Epidermal melanocyte (primary cell): ENCODE measurements around the gene CNOT6.
"Not testable (repeated sequence)": the region's sequence is repeated elsewhere in the genome, so short reads cannot be mapped to it uniquely, and the experiment has no call there.

Experiments
- DNase-seq: peaks from one replicate; pipeline ENCODE4 v3.0.0; 2011; ENCODE audit warnings: low spot score; ENCODE audit not compliant: insufficient read length

Gene CNOT6

GRCh38 chr5:180470966-180471582 is 23.1 kb upstream of the CNOT6 start:
- DNase-seq = peak; percentile 86

- no peak for DNase-seq
Measured at GRCh38 chr5:180471866-180472265, 22.3 kb upstream of the CNOT6 start.

GRCh38 chr5:180472269-180472668 is 21.9 kb upstream of the CNOT6 start:
- DNase-seq = no peak

- DNase-seq = not testable (repeated sequence)
Measured at GRCh38 chr5:180473386-180473785, 20.8 kb upstream of the CNOT6 start.

GRCh38 chr5:180474569-180474968 is 19.6 kb upstream of the CNOT6 start:
- no peak for DNase-seq

- DNase-seq = not testable (repeated sequence)
Measured at GRCh38 chr5:180475969-180476524, 18.1 kb upstream of the CNOT6 start.

- no peak for DNase-seq
Measured at GRCh38 chr5:180484813-180485212, 9.4 kb upstream of the CNOT6 start.

- no peak for DNase-seq
Measured at GRCh38 chr5:180486636-180487149, 7.5 kb upstream of the CNOT6 start.

GRCh38 chr5:180487556-180487955 is 6.6 kb upstream of the CNOT6 start:
- no peak for DNase-seq

- DNase-seq = no peak
Measured at GRCh38 chr5:180491496-180491895, 2.7 kb upstream of the CNOT6 start.

GRCh38 chr5:180492226-180492903 is 1.8 kb upstream of the CNOT6 start:
- DNase-seq = no peak

- DNase-seq = no peak
Measured at GRCh38 chr5:180494510-180495181, 467 bp downstream of the CNOT6 start.

- no peak for DNase-seq
Measured at GRCh38 chr5:180495292-180495691, 1.1 kb downstream of the CNOT6 start.

GRCh38 chr5:180495991-180496741 is 2.0 kb downstream of the CNOT6 start:
- no peak for DNase-seq

- not testable (repeated sequence) for DNase-seq
Measured at GRCh38 chr5:180496806-180497205, 2.6 kb downstream of the CNOT6 start.

- DNase-seq = not testable (repeated sequence)
Measured at GRCh38 chr5:180497865-180498264, 3.7 kb downstream of the CNOT6 start.

GRCh38 chr5:180498378-180498777 is 4.2 kb downstream of the CNOT6 start:
- no peak for DNase-seq

- no peak for DNase-seq
Measured at GRCh38 chr5:180499684-180500083, 5.5 kb downstream of the CNOT6 start.

GRCh38 chr5:180500300-180500699 is 6.1 kb downstream of the CNOT6 start:
- not testable (repeated sequence) for DNase-seq

GRCh38 chr5:180507661-180508060 is 13.5 kb downstream of the CNOT6 start:
- no peak for DNase-seq

- no peak for DNase-seq
Measured at GRCh38 chr5:180515294-180515693, 21.1 kb downstream of the CNOT6 start.
